Measurements from ENCODE around the gene AGAP6.
"Not testable (repeated sequence)": the region's sequence is repeated elsewhere in the genome, so short reads cannot be mapped to it uniquely, and the experiment has no call there.

The AGAP6 gene

DNA sequence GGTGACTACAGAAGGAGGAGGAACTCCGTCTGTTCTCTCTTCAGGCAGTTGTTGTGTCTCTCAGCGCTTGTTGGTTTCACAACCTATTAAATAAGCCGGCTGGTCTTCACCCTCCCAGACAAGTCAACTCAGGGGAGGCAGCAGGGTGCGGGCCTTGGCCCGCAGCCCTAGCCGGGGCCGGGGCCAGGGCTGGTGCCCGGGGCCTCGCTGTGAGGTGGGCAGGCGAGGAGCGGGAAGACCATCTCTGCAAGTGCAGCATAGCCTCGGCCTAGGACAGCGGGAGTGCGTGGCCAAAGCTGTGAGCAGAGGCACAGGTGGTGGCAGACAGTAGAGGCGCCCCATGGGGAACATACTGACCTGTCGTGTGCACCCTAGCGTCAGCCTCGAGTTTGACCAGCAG lies at the start of gene AGAP6:
Gene AGAP6 (plus strand): TSS at position 31 of the 400 bp plus-strand sequence. CDS start 310 bp downstream, at position 341.
- DNase-seq (ENCODE audit: low read depth, low spot score) = not testable (repeated sequence)

DNA sequence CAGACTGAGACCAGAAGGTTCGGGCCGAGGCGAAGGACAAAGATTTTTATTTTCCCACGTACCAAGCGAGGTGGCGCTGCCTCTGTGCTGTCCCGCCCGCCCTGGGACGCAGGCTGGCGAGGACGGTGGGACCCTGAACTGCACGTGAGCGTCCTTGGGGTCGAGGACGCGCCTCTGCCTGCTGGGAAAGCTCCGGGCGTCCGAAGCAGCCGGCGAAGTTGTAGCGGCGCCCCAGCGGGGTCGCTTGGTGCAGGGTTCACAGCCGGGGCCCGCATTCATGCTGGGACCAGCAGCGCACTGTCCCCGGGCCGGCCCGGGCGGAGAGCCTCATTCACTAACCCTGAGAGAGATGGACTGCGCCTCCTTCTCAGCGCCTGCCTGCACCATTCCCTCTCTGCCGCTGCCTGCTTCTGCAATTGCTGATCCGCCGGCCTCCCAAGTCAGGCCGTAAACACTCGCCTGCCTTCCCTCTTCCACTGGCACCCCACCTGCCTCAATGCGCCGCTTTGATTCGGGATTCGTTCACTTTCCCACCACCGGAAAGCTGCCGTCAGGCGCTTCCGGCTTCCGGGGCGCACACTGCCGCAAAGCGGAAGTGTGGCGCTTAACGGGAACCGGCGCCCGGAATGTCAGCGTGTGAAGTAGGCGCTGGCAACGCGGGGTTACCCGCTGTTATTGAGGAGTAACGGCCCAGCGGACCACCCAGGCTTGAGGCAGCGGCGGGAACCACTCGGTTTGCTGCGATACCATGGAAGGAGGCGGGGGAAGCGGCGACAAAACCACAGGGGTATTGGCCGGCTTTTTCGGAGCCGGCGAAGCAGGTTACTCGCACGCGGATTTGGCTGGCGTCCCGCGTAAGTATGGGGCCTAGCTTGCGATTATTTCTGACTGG lies 46.5 kb upstream of the AGAP6 start, which contains the start of the genes PARG and TIMM23B:
Gene PARG (minus strand): TSS at position 581 of the 892 bp plus-strand sequence. CDS start 302 bp downstream, at position 279.
Gene TIMM23B (plus strand): TSS at position 607 of the 892 bp plus-strand sequence. CDS start 142 bp downstream, at position 749.
- DNase-seq (ENCODE audit: low read depth, low spot score) = not testable (repeated sequence)

DNA sequence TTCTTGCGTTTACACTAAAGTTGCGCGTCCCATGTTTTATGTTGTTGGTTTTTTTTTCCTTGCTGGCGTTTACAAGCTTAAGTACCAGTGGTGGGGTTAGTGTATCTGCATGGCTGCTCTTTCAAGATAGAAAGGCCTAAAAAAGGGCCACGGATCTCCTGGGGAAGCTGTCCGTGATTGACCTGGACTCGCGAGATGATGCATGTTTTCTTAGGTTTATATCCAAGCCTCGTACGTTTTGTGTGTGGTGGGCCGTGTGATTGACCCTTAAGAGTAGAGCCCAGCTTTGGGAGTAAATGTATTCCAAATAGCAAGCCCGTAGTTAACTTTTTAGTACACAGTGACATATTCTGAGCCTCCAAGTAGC lies 45.9 kb upstream of the AGAP6 start:
- not testable (repeated sequence) for DNase-seq (ENCODE audit: low read depth, low spot score)

DNA sequence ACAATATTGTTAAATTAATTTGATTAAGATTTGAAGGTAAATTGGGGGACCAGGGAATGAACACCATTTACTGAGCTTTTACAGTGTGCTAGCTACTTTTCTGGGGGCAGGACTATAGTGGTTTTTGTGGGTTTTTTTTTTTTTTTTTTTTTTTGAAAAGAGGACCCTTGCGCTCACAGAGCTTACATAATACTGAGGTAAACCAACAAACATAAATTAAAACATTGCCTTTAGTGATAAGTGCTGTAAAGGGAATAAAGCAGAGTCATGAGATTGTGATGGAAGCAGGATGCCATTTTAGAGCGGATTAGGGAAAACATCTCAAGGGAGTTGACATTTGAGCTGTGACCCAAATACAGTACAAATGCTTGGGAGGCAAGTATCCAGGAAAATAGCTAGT lies 44.6 kb upstream of the AGAP6 start:
- not testable (repeated sequence) for DNase-seq (ENCODE audit: low read depth, low spot score)

DNA sequence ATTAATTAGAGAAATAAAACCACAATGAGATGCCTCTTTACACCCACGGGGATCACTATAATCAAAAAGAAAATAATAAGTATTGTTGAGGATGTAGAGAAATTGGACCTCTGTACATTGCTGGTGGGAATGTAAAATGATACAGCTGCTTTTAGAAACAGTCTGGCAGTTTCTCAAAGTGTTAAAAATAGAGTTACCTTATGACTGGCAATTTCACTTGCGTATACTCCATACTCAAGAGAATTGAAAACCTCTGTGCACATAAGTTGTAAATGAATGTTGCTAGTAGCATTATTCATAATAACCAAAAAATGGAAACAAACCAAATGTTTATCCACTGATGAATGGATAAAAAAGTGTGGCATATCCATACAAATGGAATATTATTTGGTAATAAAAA lies 40.1 kb upstream of the AGAP6 start:
- DNase-seq (ENCODE audit: low read depth, low spot score) = not testable (repeated sequence)

DNA sequence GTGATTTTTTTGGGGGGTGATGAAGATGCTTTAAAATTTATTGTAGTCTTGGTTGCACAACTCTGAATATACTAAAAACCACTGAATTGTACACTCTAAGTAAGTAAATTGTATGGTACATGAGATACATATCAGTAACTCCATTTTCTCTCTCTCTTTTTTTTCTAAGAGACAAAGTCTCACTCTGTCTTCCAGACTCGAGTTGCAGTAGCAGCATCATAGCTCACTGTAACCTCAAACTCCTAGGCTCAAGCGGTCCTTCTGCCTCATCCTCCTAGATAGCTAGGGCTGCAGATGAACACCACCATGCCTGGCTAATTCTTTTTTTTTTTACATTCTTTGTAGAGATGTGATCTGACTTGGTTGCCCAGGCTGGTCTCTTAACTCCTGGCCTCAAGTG lies 39.5 kb upstream of the AGAP6 start:
- DNase-seq (ENCODE audit: low read depth, low spot score) = not testable (repeated sequence)

DNA sequence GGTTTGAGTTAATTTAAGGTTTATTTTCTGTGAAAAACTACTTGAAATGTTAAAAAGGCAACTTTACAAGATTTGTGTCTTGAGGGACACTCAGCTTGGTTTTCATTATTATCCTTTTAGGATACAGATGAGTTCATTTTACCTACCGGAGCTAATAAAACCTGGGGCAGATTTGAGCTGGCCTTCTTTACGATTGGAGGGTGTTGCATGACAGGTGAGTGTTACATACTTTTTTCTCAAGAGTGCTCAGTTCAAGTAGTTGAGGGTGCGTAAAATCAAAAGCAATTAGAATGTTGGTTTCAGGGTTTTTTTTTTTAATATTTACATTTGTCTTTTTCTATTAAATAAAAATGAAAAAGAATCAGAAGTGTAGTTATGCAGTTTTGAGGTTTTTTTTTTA lies 36.2 kb upstream of the AGAP6 start:
- not testable (repeated sequence) for DNase-seq (ENCODE audit: low read depth, low spot score)

DNA sequence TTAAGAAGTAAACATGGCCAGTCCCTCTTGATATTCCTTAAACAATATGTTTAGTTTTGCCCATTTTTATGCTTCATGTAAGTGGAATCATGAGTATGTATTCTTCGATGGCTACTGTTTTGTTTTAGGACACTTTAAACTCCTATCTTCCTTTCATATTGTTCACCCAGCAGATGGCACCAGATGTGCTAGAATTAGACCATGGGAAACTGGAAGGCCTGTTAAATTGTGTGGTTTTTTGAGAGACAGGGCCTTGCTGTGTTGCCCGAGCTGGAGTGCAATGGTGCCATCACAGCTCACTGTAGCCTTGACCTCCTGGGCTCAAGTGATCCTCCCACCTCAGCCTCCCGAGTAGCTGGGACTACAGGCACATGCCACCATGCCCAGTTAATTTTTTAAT lies 35.1 kb upstream of the AGAP6 start:
- not testable (repeated sequence) for DNase-seq (ENCODE audit: low read depth, low spot score)

DNA sequence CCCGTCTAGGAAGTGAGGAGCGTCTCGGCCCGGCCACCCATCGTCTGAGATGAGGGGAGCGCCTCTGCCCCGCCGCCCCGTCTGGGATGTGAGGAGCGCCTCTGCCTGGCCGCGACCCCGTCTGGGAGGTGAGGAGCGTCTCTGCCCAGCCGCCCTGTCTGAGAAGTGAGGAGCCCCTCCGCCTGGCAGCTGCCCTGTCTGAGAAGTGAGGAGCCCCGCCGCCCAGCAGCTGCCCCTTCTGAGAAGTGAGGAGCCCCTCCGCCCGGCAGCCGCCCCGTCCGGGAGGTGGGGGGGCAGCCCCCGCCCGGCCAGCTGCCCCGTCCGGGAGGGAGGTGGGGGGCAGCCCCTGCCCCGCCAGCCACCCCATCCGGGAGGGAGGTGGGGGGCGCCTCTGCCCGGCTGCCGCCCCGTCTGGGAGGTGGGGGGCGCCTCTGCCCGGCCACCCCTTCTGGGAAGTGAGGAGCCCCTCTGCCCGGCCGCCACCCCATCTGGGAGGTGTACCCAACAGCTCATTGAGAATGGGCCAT lies 17.8 kb upstream of the AGAP6 start:
- DNase-seq (ENCODE audit: low read depth, low spot score) = not testable (repeated sequence)

DNA sequence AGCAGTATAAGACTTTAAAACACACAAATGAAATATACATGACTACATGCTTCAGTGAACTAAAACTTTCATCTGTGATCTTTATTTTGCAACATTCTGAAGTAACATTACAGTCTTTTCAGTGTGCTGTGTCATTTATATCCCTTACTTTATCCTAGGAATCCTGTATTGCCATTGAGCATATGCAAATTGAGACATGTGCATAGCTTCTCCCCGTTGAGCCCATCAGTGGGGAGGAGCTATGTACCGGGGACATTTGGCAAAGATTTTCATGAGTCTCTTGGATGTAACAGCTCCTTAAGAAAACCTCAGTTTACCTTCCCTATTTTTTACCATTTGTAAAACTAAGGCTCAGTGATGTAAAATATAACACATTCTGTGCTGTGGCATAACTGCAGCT lies 16.7 kb upstream of the AGAP6 start:
- DNase-seq (ENCODE audit: low read depth, low spot score) = not testable (repeated sequence)

DNA sequence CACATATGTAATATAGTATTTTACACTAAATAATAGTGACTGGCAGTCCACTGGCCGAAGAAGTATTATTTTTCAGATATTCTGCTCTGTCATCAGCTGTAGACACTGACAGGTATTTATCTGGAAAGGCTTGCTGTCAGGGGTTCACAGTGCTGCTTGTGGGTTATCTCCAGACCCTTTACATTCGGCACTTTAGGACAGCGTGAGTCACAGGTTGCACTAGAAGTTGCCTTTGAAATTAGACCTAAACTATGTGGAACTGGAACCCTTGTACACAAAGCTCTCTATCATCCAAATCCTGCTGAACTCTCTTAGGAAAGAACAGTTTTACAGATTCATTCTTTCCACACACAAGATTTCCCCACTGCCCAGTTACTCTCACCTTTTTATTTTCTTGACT lies 16.1 kb upstream of the AGAP6 start:
- DNase-seq (ENCODE audit: low read depth, low spot score) = not testable (repeated sequence)

DNA sequence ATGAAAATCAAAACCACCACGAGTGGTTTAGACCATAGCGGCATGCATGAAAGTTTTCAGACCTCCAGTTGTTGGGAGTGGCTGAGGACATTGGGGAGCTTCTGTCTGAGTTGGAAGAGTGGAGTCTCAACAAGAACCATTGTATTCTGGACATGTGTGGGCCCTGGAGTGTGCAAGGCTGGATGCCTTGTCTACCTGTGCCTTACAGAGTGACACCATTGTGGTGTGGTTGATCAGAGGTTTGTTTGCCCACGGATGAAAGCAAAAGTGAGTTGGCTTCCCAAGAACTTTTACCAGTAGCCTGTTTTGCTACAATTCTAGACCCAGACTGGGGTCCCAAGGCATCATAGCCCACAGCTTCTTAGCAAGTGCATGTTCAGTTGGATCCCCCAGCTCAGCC lies 10.4 kb upstream of the AGAP6 start:
- DNase-seq (ENCODE audit: low read depth, low spot score) = not testable (repeated sequence)

DNA sequence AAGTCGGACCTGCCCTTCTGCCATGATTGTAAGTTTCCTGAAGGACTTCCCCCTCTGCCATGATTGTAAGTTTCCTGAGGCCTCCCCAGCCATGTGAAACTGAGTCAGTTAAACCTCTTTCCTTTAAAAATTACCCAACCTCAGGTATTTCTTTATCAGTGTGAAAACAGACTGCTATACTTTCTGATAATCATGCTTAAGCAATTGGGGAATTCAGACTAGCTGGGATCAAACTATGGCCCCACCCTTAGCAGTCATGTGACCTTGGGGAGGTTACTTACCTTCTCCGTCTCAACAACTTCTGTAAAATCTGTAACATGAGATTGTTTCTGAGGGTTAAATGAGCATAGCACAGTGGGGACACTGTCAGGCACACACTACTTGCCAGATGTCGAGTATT lies 999 bp upstream of the AGAP6 start:
- not testable (repeated sequence) for DNase-seq (ENCODE audit: low read depth, low spot score)

DNA sequence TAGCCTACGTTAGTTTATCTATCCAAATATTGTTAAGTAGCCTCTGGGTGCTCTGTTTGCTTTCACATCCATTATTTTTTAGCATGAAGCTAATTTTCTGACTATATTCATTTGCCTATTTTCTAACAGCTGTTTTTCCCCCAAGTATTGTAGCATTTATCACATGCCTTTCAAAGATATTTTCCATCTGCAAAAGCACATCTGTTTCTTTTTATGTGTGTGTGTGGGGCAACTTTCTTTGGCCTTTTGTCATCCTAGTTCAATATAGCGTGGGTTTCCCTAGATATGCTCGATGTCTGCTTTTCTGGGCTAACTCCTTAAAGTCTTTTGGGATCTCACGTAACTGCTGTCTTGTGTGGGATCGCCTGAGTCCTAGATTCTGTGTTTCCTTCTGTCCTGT lies 7.1 kb downstream of the AGAP6 start:
- not testable (repeated sequence) for DNase-seq (ENCODE audit: low read depth, low spot score)

DNA sequence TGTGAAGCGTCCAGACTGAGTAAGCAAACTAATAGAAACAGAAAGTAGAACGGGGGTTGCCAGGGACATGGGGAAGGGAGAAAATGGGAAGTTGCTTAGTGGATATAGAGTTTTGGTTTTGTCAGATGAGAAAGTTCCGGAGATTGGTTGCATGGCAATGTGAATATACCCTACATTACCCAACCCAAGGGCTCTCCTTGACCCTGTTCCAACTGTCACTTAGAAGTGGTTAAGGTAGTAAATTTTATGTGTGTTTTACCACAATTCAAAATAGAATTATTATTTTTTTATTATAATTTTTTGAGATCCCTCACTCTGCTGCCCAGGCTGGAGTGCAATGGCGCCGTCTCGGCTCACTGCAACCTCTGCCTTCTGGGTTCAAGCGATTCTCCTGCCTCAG lies 25.8 kb downstream of the AGAP6 start:
- not testable (repeated sequence) for DNase-seq (ENCODE audit: low read depth, low spot score)

DNA sequence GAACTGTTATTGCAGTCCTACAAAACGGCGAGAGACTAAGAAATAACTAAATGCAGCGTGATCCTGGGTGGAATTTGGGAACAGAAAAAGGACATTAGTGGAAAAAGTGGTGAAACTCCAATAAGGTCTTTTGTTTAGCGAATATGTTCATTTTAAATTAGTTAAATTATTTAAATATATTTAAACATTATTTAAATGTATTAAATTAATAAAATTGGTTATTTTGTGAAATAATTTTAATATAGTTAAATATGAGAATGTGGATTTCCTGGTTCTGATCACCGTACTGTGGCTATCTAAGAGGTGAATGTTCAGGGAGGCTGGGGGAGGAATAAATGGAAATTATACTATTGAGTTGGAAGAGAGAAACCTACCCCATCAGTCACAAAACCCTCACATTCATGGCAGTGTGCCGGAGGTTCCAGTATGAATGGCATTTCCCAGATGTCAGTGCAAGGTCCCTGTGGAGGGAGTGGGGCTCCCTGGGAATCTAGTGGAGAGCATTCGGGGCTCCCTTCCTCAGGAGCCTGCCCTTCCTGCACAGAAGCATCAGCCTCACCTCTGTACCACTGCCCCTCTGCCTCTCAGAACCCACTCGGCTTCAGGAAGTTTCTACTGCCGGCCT lies 27.5 kb downstream of the AGAP6 start:
- not testable (repeated sequence) for DNase-seq (ENCODE audit: low read depth, low spot score)

DNA sequence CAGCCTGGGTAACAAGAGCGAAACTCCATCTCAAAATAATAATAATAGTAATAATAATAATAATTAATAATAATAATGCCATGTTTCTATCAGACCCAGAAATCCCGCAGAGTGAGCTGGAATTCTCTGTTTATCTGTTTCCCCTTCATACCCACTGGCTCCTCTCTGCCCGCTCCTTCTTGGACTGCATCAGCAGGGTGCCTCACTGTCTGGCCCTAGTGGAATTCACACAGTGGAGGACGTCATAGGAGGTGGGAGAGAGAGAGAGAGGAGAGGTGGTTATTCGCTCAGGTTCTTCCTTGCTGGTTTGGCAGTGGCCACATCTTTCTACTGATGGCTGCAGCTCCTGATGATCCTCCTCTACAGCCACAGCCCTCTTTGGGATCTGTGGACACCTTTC lies 28.7 kb downstream of the AGAP6 start:
- DNase-seq (ENCODE audit: low read depth, low spot score) = not testable (repeated sequence)

DNA sequence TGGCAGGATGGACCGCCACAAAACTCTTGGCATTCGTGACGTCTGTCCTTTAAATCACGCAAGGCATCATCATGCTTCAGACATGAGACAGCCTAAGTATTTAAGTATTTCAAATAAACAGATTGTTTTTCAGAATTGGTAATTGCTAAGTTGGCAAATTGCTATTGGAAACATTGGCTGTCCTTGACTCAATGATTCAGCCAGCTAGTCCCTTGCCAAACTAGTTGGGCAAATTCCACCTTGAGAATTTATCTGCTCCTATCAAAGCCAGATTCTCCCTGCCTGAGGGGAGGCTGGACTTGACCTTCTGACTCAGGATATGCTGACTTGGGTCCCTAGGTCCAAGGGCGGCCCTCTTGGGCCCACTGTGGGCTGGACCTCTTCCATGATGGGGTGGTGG lies 29.4 kb downstream of the AGAP6 start:
- DNase-seq (ENCODE audit: low read depth, low spot score) = not testable (repeated sequence)

DNA sequence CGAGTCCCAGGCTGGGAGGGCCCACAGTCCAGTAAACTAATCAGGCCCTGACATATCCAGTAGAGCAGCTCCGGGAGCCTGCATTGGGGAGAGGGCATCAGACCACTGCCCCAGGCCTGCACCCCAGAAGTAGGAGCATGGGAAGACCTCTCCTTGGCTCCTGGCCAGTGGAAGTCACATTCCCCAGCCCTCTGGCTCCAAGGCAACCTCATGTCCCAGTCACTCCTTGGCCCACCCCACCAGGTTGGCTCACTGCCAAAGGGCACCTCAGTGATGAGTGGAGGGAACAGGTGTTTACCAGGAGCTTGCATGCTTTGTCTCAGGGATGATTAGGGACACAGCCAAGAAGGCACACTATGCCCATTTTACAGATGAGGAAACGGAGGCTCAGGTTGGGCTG lies 31.1 kb downstream of the AGAP6 start:
- not testable (repeated sequence) for DNase-seq (ENCODE audit: low read depth, low spot score)

DNA sequence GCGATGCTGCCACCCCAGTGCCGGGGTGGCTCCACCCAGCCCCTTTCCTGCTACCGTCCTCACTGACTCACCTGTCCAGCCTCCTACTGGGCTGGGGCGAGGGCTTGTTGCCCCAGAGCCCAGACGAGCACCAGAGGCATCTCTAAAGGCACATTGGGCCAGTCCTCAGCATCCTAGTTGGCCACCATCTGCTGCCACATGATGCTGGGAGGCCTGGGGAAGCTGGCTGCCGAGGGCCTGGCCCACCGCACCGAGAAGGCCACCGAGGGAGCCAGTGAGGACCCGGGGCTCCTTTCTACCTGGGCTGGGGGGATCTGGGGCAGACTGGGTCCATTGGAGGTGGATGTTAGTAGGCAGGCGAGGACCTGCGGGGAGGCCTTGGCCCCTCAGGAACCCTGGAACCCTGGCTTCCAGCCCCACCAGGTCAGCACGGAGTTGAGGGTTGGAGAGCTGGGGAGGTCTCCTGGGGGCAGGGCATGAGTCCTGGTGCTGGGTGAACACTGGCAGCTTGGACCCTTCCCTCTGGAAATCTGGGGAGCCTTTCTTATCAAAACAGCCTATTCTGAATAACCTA lies 32.3 kb downstream of the AGAP6 start:
- DNase-seq (ENCODE audit: low read depth, low spot score) = not testable (repeated sequence)

DNA sequence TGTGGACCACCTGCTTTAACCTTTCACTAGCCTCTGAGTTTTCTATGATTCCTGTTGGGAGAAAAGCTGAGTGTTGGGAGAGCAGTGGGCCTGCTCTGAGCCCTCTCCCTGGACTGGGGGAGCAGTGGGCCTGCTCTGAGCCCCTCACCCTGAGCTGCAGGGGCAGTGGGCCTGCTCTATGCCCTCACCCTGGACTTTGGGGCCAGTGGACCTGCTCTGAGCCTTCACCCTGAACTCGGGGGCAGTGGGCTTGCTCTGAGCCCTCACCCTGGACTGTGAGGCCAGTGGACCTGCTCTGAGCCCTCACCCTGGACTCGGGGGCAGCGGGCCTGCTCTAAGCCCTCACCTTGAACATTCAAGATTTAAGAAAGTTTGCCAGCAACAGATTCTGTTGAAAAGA lies 33.4 kb downstream of the AGAP6 start:
- no peak for DNase-seq (ENCODE audit: low read depth, low spot score)
